ENCODE data around the gene IRF2. TPM values are rescaled to one million over a fixed set of nuclear protein-coding genes. Genes with fewer than 3 reads are reported as not detected.

The IRF2 gene
- polyA plus RNA-seq, 1 experiment, result 28.7 TPM

DNA sequence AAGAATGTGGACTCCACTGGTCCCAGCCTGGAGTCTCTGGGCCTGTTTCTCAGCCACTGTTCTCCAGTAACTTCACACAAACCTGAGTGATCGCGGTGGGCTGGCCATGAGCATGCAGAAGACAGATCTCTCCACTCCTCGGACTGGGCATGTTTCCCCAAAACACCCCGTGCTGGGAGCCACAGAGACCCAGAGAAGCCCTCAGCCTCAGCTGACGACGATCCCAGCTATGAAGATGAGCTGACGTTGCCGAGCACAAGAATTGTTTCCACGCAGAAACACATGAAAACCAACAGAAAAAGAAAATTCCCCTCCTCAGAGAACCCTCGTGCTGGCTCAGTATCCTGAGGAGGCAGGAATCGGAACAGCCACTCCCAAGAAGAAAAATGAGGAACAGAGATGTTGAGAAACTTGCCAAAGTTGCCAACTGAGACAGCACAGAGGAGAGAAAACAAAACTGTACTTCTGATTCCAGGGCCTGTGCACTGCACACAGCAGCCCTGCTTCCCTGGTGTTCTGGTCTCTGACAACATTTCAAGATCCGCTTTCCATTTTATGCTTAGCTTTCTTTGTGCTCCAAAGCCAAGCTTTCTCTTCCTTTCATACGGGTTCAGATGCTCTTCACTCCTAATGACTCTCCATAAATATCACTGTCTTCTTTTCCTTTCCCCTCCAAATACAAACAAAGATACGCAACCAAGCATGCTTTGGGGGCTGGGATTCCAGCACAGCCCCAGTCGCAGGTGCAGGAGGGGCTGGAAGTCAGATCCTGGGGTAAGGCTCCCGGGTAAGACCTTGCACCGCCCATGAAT, 81.4 kb downstream of the IRF2 start:
- no peaks in the 10 kb centered on the region for H3K27me3 ChIP-seq (ENCODE audit: control insufficient read depth, insufficient read depth, low read length)
- H3K4me3 ChIP-seq (ENCODE audit: low read depth, low read length), result no peak overlapping the region
- DNase-seq (ENCODE audit: low read depth), result no peak
- H3K36me3 ChIP-seq (ENCODE audit: control insufficient read depth, insufficient read depth, low read length), result peaks cover 28% of the 10 kb centered on the region
- POLR2A ChIA-PET, result no interaction called here
- CTCF ChIA-PET, result interaction anchor here (1.2 to 1.9 kb wide), 3 partner anchors 10 to 43 kb away, joined by 3 to 4 read pairs (median 3); no protein-coding TSS in a partner anchor
- TF ChIP-seq, protein P1, sequence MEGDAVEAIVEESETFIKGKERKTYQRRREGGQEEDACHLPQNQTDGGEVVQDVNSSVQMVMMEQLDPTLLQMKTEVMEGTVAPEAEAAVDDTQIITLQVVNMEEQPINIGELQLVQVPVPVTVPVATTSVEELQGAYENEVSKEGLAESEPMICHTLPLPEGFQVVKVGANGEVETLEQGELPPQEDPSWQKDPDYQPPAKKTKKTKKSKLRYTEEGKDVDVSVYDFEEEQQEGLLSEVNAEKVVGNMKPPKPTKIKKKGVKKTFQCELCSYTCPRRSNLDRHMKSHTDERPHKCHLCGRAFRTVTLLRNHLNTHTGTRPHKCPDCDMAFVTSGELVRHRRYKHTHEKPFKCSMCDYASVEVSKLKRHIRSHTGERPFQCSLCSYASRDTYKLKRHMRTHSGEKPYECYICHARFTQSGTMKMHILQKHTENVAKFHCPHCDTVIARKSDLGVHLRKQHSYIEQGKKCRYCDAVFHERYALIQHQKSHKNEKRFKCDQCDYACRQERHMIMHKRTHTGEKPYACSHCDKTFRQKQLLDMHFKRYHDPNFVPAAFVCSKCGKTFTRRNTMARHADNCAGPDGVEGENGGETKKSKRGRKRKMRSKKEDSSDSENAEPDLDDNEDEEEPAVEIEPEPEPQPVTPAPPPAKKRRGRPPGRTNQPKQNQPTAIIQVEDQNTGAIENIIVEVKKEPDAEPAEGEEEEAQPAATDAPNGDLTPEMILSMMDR (IDR thresholded peaks at IDR 0.05; ENCODE audit: insufficient read depth, low read depth, low read length), result no peak

DNA sequence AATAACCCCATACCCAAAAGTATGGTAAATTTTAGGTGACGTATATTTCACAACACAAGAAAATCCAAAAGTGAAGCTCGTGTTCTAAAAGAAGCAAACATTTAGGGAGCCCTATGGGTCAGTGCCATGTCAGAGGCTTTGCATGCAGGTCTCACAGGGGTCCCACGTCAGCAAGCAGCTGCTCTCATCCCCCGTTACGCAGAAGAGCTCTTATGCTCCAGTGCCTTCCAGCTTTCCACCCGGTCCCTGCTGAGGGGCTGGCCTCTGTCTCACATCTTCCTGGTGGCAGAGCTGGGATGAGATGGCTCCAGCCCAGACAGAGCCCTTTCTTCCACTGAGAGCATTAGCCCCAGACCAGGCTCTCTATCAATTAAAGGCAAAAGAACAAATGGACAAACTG, 82.0 kb downstream of the IRF2 start:
- H3K4me3 ChIP-seq (ENCODE audit: low read depth, low read length), result no peak overlapping the region
- TF ChIP-seq, protein P1 (IDR thresholded peaks at IDR 0.05; ENCODE audit: insufficient read depth, low read depth, low read length), result no peak
- no peaks in the 10 kb centered on the region for H3K27me3 ChIP-seq (ENCODE audit: control insufficient read depth, insufficient read depth, low read length)
- H3K36me3 ChIP-seq (ENCODE audit: control insufficient read depth, insufficient read depth, low read length), result peaks cover 27% of the 10 kb centered on the region
- ChIA-PET POLR2A (no interaction called here), CTCF (interaction anchor here (1.9 kb wide), 1 partner anchor 10 kb away, joined by 4 read pairs; no protein-coding TSS in a partner anchor)
- DNase-seq (ENCODE audit: low read depth), result no peak

DNA sequence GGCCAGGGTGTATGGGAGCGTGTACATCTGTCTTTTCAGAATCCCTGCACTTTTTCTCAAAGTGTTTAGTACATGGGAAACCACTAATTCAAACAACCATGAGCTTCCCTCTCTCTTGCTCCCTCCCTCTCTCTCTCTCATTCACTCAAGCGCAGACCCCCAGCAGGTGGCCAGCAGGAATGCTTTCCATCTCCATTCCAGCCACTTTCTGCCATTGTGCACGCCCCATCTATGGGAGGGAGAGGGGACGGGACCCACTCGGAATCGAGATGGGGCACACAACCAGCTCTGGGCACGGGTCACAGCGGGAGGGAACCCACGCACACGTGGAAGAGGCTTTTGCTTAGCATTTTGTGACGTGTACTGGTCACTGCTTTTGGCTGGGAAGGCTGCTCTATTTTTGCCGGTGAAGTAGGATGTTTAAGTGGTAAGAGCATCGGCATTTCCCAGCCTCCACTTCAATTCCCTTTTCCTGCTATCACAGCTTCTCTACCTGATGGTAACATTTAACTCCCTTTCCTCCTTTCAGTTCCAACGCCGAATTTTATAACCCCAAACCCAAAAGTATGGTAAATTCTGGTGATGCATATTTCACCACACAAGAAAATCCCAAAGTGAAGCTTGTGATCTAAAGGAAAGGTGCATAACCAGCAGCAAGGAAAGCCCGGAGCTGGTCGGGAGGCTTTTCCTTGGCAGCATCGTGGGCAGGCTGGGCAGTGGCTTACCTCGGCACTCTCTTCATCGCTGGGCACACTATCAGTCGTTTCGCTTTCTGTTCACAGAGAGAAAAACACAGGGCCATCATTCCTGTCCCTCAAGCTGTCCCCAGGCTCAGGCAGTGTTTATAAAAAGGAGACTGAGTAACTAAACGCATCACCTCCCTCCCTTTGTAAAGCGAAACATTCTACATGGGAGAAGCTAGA, 84.1 kb downstream of the IRF2 start:
- POLR2A ChIA-PET, result interaction anchor here (0.5 kb wide), 1 partner anchor 129 kb away, joined by 3 read pairs; no protein-coding TSS in a partner anchor
- TF ChIP-seq, protein P1 (IDR thresholded peaks at IDR 0.05; ENCODE audit: insufficient read depth, low read depth, low read length), result no peak
- Histone ChIP-seq H3K4me3 (ENCODE audit: low read depth, low read length) (no peak overlapping the region), H3K27me3 (ENCODE audit: control insufficient read depth, insufficient read depth, low read length) (no peaks in the 10 kb centered on the region), H3K36me3 (ENCODE audit: control insufficient read depth, insufficient read depth, low read length) (peaks cover 30% of the 10 kb centered on the region)
- DNase-seq (ENCODE audit: low read depth), result no peak
- CTCF ChIA-PET, result no interaction called here

DNA sequence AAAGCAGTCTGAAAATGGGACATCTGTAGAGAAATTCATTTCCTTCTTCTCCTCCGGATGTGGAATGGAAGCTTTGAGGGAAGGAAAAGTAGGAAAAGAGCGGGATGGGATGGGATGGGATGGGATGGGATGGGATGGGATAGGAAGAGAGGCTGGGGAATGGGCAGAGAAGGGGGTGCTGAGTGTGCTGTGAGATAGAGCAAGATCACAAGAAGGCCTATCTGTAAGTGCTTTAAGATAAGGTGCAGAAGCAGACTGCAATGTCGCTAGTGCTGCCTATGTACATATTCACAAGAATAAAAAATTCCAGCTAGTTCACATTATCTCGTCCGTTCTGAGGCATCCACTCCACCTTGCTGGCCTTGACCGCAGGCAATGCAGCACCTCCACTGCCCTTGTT, 86.2 kb downstream of the IRF2 start:
- POLR2A ChIA-PET, result no interaction called here
- TF ChIP-seq, protein P1 (IDR thresholded peaks at IDR 0.05; ENCODE audit: insufficient read depth, low read depth, low read length), result no peak
- CTCF ChIA-PET, result no interaction called here
- Histone ChIP-seq H3K27me3 (ENCODE audit: control insufficient read depth, insufficient read depth, low read length) (no peaks in the 10 kb centered on the region), H3K36me3 (ENCODE audit: control insufficient read depth, insufficient read depth, low read length) (peaks cover 30% of the 10 kb centered on the region), H3K4me3 (ENCODE audit: low read depth, low read length) (no peak overlapping the region)
- no peak for DNase-seq (ENCODE audit: low read depth)

- Histone ChIP-seq H3K4me3 (ENCODE audit: low read depth, low read length) (no peak overlapping the region), H3K27me3 (ENCODE audit: control insufficient read depth, insufficient read depth, low read length) (no peaks in the 10 kb centered on the region), H3K36me3 (ENCODE audit: control insufficient read depth, insufficient read depth, low read length) (peaks cover 27% of the 10 kb centered on the region)
- TF ChIP-seq, protein P1 (IDR thresholded peaks at IDR 0.05; ENCODE audit: insufficient read depth, low read depth, low read length), result no peak
- CTCF ChIA-PET, result no interaction called here
- POLR2A ChIA-PET, result no interaction called here
- no peak for DNase-seq (ENCODE audit: low read depth)
These were observed 87.0 kb downstream of the IRF2 start for GRCh38 chr4:184387351-184387750.

Data from BJ (cell line).